ENCODE results near the gene VAMP5. TPM values are rescaled to one million over a fixed set of nuclear protein-coding genes. Genes with fewer than 3 reads are reported as not detected.

Gene VAMP5
- total and polyA plus RNA-seq, 2 donors from 2014 or later, result 46.0 to 145 TPM

DNA sequence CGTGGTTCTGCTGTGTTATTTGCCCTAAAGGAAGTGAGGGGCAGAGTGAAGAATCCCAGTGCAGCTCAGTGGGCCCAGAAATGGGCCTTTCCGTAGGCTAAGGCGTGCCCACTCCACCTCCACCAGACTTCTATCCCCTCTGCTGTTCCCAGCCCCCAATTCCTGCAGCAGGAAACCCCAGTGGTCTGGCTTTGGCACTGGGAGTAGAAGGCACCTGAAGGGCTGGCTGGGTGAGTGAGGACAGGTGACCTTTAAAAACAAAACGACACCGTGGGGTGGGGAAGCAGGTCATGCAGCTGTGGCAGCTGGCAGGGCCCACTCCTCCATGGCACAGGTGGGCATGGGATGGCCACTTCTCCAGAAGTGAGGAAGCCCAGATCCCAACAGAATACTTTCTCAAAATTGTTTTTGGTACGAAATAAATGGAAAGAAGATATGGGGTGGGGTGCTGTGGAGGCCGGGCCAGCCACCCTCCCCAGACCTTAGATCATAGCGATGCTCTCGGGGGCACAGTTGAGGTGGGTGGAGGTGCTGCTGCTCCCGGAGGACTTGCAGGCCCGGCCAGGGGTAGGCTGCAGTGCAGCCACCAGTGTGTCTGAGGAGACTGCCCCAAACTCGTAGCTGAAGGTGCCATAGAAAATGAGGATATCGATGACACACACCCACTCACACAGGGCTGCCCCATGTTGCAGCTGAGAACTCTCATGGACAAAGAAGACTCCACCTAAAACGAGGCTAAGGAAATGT lies 14.5 kb downstream of the VAMP5 start:
- FAIRE-seq (no peak), DNase-seq (peak in 1 of 5 donors; percentile 53)
- Histone ChIP-seq H3K4me3 (ENCODE audit: low read length in 3 of 3) (no peak overlapping the region), H3K27me3 (ENCODE audit: control insufficient read depth, insufficient read depth, low read length) (no peaks in the 10 kb centered on the region), H3K9ac (ENCODE audit: low read length in 3 of 3) (no peak overlapping the region), H3K36me3 (ENCODE audit: control insufficient read depth in 2 of 3, insufficient read depth in 3 of 3, low read length in 3 of 3) (peaks cover 2 to 24% (median 3%) of the 10 kb centered on the region in 3 donors), H3K9me3 (ENCODE audit: control insufficient read depth in 2 of 3, insufficient read depth in 1 of 3, low read length in 3 of 3) (no peaks in the 10 kb centered on the region), H3K27ac (ENCODE audit: low read depth in 2 of 2, low read length in 2 of 2) (no peak overlapping the region), H3K4me1 (ENCODE audit: control insufficient read depth in 2 of 3, insufficient read depth in 2 of 3, low read depth in 1 of 3, low read length in 3 of 3) (peaks cover 0 to 51% (median 46%) of the 10 kb centered on the region in 3 donors)
- intact Hi-C loops (cut with DNase I), result no loop called here
- TF ChIP-seq, protein P1, sequence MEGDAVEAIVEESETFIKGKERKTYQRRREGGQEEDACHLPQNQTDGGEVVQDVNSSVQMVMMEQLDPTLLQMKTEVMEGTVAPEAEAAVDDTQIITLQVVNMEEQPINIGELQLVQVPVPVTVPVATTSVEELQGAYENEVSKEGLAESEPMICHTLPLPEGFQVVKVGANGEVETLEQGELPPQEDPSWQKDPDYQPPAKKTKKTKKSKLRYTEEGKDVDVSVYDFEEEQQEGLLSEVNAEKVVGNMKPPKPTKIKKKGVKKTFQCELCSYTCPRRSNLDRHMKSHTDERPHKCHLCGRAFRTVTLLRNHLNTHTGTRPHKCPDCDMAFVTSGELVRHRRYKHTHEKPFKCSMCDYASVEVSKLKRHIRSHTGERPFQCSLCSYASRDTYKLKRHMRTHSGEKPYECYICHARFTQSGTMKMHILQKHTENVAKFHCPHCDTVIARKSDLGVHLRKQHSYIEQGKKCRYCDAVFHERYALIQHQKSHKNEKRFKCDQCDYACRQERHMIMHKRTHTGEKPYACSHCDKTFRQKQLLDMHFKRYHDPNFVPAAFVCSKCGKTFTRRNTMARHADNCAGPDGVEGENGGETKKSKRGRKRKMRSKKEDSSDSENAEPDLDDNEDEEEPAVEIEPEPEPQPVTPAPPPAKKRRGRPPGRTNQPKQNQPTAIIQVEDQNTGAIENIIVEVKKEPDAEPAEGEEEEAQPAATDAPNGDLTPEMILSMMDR (IDR thresholded peaks at IDR 0.05; ENCODE audit: borderline replicate concordance, extremely low read depth, insufficient read depth), result no peak

DNA sequence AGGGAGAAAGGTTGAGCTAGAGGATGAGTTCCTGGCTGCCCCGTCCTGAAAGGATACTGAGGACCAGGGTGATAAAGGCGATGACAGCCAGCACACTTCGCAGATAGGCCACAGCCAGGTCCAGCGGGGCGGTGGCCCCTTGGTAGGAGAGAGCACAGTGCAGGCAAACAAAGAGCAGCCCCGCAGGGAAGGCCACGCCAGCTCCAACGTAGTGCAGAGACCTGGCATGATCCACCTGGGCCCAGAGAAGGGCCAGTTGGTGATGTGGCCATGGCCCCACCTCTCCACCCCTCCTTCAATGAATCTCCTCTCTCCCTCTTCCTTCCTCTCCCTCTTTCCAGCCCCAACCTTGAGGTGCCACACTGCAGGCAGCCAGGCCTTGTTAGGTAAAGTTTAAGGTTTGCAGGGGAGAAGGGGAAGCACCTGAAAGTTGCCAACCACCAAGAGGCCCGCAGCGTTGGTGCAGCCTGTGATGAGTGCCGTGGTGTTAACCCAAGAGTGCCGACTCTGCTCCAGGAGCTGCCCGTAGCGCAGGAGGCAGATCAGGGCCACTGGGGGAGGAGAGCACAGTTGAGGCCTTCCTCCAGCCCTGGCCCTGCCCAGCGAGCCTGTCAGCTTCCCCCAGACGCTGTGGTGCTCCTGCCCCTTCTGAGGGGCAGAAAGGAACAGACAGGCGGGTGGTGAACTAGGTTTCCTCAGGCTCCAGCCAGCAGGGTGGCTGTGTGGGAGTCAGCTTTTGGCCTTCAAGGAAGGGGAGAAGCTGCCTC lies 15.4 kb downstream of the VAMP5 start:
- no peaks in the 10 kb centered on the region for H3K9me3 ChIP-seq (ENCODE audit: control insufficient read depth in 2 of 3, insufficient read depth in 1 of 3, low read length in 3 of 3)
- FAIRE-seq (no peak), DNase-seq (peak in 1 of 5 donors; percentile 59)
- H3K27ac ChIP-seq (ENCODE audit: low read depth in 2 of 2, low read length in 2 of 2), result no peak overlapping the region
- H3K4me1 ChIP-seq (ENCODE audit: control insufficient read depth in 2 of 3, insufficient read depth in 2 of 3, low read depth in 1 of 3, low read length in 3 of 3), result peaks cover 0 to 52% (median 42%) of the 10 kb centered on the region in 3 donors
- peak overlapping the region in 1 of 3 donors; percentile 21 for H3K4me3 ChIP-seq (ENCODE audit: low read length in 3 of 3)
- intact Hi-C loops (cut with DNase I), result no loop called here
- TF ChIP-seq, protein P1 (IDR thresholded peaks at IDR 0.05; ENCODE audit: borderline replicate concordance, extremely low read depth, insufficient read depth), result no peak
- peaks cover 2 to 24% (median 3%) of the 10 kb centered on the region in 3 donors for H3K36me3 ChIP-seq (ENCODE audit: control insufficient read depth in 2 of 3, insufficient read depth in 3 of 3, low read length in 3 of 3)
- no peaks in the 10 kb centered on the region for H3K27me3 ChIP-seq (ENCODE audit: control insufficient read depth, insufficient read depth, low read length)
- H3K9ac ChIP-seq (ENCODE audit: low read length in 3 of 3), result no peak overlapping the region

DNA sequence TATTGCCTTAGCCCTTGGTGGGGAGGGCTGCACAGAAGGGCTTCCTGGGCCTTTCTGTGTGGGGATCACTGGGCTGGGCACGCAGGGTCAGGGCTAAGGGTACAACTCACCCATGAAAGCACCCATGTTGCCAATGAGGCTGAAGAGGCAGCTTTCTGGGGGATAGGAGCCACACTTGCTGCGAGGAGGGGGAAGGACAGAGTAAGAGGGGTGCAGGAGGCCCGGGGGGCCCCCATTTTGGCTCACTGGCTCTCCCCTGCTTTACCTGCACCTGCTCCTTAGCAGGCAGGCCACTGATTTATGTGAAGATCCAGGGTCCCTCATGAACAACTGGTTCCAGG lies 16.0 kb downstream of the VAMP5 start:
- Histone ChIP-seq H3K36me3 (ENCODE audit: control insufficient read depth in 2 of 3, insufficient read depth in 3 of 3, low read length in 3 of 3) (peaks cover 2 to 24% (median 3%) of the 10 kb centered on the region in 3 donors), H3K9me3 (ENCODE audit: control insufficient read depth in 2 of 3, insufficient read depth in 1 of 3, low read length in 3 of 3) (no peaks in the 10 kb centered on the region), H3K27me3 (ENCODE audit: control insufficient read depth, insufficient read depth, low read length) (no peaks in the 10 kb centered on the region), H3K27ac (ENCODE audit: low read depth in 2 of 2, low read length in 2 of 2) (no peak overlapping the region), H3K4me3 (ENCODE audit: low read length in 3 of 3) (peak overlapping the region in 1 of 3 donors; percentile 21), H3K4me1 (ENCODE audit: control insufficient read depth in 2 of 3, insufficient read depth in 2 of 3, low read depth in 1 of 3, low read length in 3 of 3) (peaks cover 0 to 54% (median 42%) of the 10 kb centered on the region in 3 donors), H3K9ac (ENCODE audit: low read length in 3 of 3) (no peak overlapping the region)
- TF ChIP-seq, protein P1 (IDR thresholded peaks at IDR 0.05; ENCODE audit: borderline replicate concordance, extremely low read depth, insufficient read depth), result no peak
- no peak for FAIRE-seq
- intact Hi-C loops (cut with DNase I), result no loop called here
- no peak for DNase-seq
